T-helper 2 cell (primary cell): Measurements from ENCODE around the gene KDM2B.
A peak's percentile ranks its signal among the peaks of the same experiment; 100 is the strongest.
"Not testable (repeated sequence)": the region's sequence is repeated elsewhere in the genome, so short reads cannot be mapped to it uniquely, and the experiment has no call there.

ENCODE experiments used
- DNase-seq, 5 experiments: peaks; one replicate each; pipeline versions ENCODE4 v3.0.0 to v3.0.0-alpha.2; 2012 to 2022

Gene KDM2B

GRCh38 chr12:121427556-121428050, 153.2 kb downstream of the KDM2B start:
- DNase-seq, result no peak

- DNase-seq, result no peak
Observed at GRCh38 chr12:121424624-121424975, 156.2 kb downstream of the KDM2B start.

- no peak for DNase-seq
Observed at GRCh38 chr12:121423682-121424623, 156.9 kb downstream of the KDM2B start.

- no peak for DNase-seq
Observed at GRCh38 chr12:121423253-121423652, 157.6 kb downstream of the KDM2B start.

GRCh38 chr12:121420109-121420508, 160.7 kb downstream of the KDM2B start:
- no peak for DNase-seq

- DNase-seq, result no peak
Observed at GRCh38 chr12:121417847-121418246, 163.0 kb downstream of the KDM2B start.

- no peak for DNase-seq
Observed at GRCh38 chr12:121413917-121414316, 166.9 kb downstream of the KDM2B start.

GRCh38 chr12:121405211-121405610, 175.6 kb downstream of the KDM2B start:
- DNase-seq, result no peak

GRCh38 chr12:121404734-121405133, 176.1 kb downstream of the KDM2B start:
- peak in 1 of 5 experiments; percentile 17 for DNase-seq

- DNase-seq, result no peak
Observed at GRCh38 chr12:121403721-121404120, 177.1 kb downstream of the KDM2B start.

- DNase-seq, result peak; percentile 26 to 89 (median 45)
Observed at GRCh38 chr12:121400332-121401139, 180.3 kb downstream of the KDM2B start.

- DNase-seq, result peak; percentile 94 to 99 (median 97)
Observed at GRCh38 chr12:121399391-121400331, 181.2 kb downstream of the KDM2B start, which contains the start of gene RNF34. RNF34 (plus strand) TSS chr12:121400118; CDS start chr12:121400213, 95 bp downstream.

GRCh38 chr12:121398355-121398754, 182.5 kb downstream of the KDM2B start:
- no peak for DNase-seq

GRCh38 chr12:121397521-121397920, 183.3 kb downstream of the KDM2B start:
- no peak for DNase-seq

- DNase-seq, result peak in 1 of 5 experiments; percentile 15
Observed at GRCh38 chr12:121392325-121392716, 188.5 kb downstream of the KDM2B start.

GRCh38 chr12:121391619-121392324, 189.1 kb downstream of the KDM2B start:
- peak in 3 of 5 experiments; percentile 11 to 83 (median 22) for DNase-seq

- no peak for DNase-seq
Observed at GRCh38 chr12:121390856-121391255, 190.0 kb downstream of the KDM2B start.

- no peak for DNase-seq
Observed at GRCh38 chr12:121388421-121388981, 192.3 kb downstream of the KDM2B start.

- not testable (repeated sequence) for DNase-seq
Observed at GRCh38 chr12:121384891-121385290, 195.9 kb downstream of the KDM2B start.

- no peak for DNase-seq
Observed at GRCh38 chr12:121383601-121384021, 197.2 kb downstream of the KDM2B start.

GRCh38 chr12:121379945-121380344, 200.9 kb downstream of the KDM2B start:
- no peak for DNase-seq
